ENCODE results near the gene FOXN4.

FOXN4 gene

GRCh38 chr12:109274381-109274780 is 34.7 kb downstream of the FOXN4 start:
- no peak for TF ChIP-seq GABPA (IDR thresholded peaks at IDR 0.05; ENCODE audit: low read depth)
- TF ChIP-seq POLR2AphosphoS5 (IDR thresholded peaks at IDR 0.05; ENCODE audit: low read depth), result no peak
- TF ChIP-seq, protein P1, sequence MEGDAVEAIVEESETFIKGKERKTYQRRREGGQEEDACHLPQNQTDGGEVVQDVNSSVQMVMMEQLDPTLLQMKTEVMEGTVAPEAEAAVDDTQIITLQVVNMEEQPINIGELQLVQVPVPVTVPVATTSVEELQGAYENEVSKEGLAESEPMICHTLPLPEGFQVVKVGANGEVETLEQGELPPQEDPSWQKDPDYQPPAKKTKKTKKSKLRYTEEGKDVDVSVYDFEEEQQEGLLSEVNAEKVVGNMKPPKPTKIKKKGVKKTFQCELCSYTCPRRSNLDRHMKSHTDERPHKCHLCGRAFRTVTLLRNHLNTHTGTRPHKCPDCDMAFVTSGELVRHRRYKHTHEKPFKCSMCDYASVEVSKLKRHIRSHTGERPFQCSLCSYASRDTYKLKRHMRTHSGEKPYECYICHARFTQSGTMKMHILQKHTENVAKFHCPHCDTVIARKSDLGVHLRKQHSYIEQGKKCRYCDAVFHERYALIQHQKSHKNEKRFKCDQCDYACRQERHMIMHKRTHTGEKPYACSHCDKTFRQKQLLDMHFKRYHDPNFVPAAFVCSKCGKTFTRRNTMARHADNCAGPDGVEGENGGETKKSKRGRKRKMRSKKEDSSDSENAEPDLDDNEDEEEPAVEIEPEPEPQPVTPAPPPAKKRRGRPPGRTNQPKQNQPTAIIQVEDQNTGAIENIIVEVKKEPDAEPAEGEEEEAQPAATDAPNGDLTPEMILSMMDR (IDR thresholded peaks at IDR 0.05; ENCODE audit: insufficient read depth, low read length), result no peak
- TF ChIP-seq, protein P2, sequence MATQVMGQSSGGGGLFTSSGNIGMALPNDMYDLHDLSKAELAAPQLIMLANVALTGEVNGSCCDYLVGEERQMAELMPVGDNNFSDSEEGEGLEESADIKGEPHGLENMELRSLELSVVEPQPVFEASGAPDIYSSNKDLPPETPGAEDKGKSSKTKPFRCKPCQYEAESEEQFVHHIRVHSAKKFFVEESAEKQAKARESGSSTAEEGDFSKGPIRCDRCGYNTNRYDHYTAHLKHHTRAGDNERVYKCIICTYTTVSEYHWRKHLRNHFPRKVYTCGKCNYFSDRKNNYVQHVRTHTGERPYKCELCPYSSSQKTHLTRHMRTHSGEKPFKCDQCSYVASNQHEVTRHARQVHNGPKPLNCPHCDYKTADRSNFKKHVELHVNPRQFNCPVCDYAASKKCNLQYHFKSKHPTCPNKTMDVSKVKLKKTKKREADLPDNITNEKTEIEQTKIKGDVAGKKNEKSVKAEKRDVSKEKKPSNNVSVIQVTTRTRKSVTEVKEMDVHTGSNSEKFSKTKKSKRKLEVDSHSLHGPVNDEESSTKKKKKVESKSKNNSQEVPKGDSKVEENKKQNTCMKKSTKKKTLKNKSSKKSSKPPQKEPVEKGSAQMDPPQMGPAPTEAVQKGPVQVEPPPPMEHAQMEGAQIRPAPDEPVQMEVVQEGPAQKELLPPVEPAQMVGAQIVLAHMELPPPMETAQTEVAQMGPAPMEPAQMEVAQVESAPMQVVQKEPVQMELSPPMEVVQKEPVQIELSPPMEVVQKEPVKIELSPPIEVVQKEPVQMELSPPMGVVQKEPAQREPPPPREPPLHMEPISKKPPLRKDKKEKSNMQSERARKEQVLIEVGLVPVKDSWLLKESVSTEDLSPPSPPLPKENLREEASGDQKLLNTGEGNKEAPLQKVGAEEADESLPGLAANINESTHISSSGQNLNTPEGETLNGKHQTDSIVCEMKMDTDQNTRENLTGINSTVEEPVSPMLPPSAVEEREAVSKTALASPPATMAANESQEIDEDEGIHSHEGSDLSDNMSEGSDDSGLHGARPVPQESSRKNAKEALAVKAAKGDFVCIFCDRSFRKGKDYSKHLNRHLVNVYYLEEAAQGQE (IDR thresholded peaks at IDR 0.05; ENCODE audit: insufficient replicate concordance, low read depth), result no peak
- TF ChIP-seq SPI1 (IDR thresholded peaks at IDR 0.05; ENCODE audit: borderline replicate concordance, low read depth), result no peak
- H3K4me3 ChIP-seq (replicated peaks; ENCODE audit: insufficient read depth, low read length), result no peak overlapping the region
- no peaks in the 10 kb centered on the region for H3K27me3 ChIP-seq (ENCODE audit: insufficient read depth, poor library complexity, severe bottlenecking)
- DNase-seq (ENCODE audit: low read depth in 1 of 2, low spot score in 1 of 2), result no peak
- no peak overlapping the region for H3K27ac ChIP-seq (replicated peaks)

DNA sequence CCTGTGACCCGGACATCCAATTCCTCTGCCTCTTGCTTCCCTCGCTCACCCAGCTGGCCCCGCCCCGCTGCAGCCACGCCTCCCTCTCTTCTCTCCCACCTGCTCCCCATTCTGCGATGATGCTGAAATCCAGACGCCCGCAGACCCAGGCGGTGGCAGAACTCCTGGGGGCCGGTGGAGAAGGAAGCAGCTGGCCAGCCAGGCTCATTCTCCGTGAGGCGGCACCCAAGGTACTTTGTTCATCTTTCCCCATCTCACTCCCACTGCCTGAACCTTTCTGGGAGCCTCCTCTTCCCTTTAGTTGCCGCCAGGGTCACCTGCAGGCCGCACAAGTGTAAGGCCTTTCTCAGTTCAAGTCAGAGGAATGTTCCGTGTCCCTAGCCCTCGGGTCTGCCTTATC is 35.7 kb downstream of the FOXN4 start:
- DNase-seq (ENCODE audit: low read depth in 1 of 2, low spot score in 1 of 2), result no peak
- no peaks in the 10 kb centered on the region for H3K27me3 ChIP-seq (ENCODE audit: insufficient read depth, poor library complexity, severe bottlenecking)
- H3K4me3 ChIP-seq (replicated peaks; ENCODE audit: insufficient read depth, low read length), result no peak overlapping the region
- no peak overlapping the region for H3K27ac ChIP-seq (replicated peaks)
- TF ChIP-seq SPI1 (IDR thresholded peaks at IDR 0.05; ENCODE audit: borderline replicate concordance, low read depth) (no peak), GABPA (IDR thresholded peaks at IDR 0.05; ENCODE audit: low read depth) (no peak), POLR2AphosphoS5 (IDR thresholded peaks at IDR 0.05; ENCODE audit: low read depth) (no peak)
- TF ChIP-seq, protein P2 (IDR thresholded peaks at IDR 0.05; ENCODE audit: insufficient replicate concordance, low read depth), result no peak
- TF ChIP-seq, protein P1 (IDR thresholded peaks at IDR 0.05; ENCODE audit: insufficient read depth, low read length), result no peak

- TF ChIP-seq GABPA (IDR thresholded peaks at IDR 0.05; ENCODE audit: low read depth) (no peak), POLR2AphosphoS5 (IDR thresholded peaks at IDR 0.05; ENCODE audit: low read depth) (no peak), SPI1 (IDR thresholded peaks at IDR 0.05; ENCODE audit: borderline replicate concordance, low read depth) (no peak)
- TF ChIP-seq, protein P1 (IDR thresholded peaks at IDR 0.05; ENCODE audit: insufficient read depth, low read length), result no peak
- TF ChIP-seq, protein P2 (IDR thresholded peaks at IDR 0.05; ENCODE audit: insufficient replicate concordance, low read depth), result no peak
- no peak overlapping the region for H3K27ac ChIP-seq (replicated peaks)
- H3K4me3 ChIP-seq (replicated peaks; ENCODE audit: insufficient read depth, low read length), result no peak overlapping the region
- DNase-seq (ENCODE audit: low read depth in 1 of 2, low spot score in 1 of 2), result no peak
- H3K27me3 ChIP-seq (ENCODE audit: insufficient read depth, poor library complexity, severe bottlenecking), result no peaks in the 10 kb centered on the region
Observed at GRCh38 chr12:109271418-109271817, 37.7 kb downstream of the FOXN4 start.

Data from HL-60 (cell line).